GM21528 (cell line): ENCODE measurements around the gene PTPN14.

Source experiments
- ATAC-seq: cut with Tn5 transposase; IDR thresholded peaks from one replicate; pipeline ENCODE4 v1.9.1; 2021; ENCODE audit warnings: mild to moderate bottlenecking, moderate library complexity; ENCODE audit not compliant: unreplicated experiment, low FRiP score

The PTPN14 gene

GRCh38 chr1:214383381-214384372, 167.7 kb downstream of the PTPN14 start:
- no peak for ATAC-seq

GRCh38 chr1:214380986-214381695, 170.3 kb downstream of the PTPN14 start:
- ATAC-seq: no peak

GRCh38 chr1:214380396-214380795, 171.0 kb downstream of the PTPN14 start:
- ATAC-seq: no peak

- no peak for ATAC-seq
These were observed 172.0 kb downstream of the PTPN14 start for GRCh38 chr1:214379236-214379970.

- no peak for ATAC-seq
These were observed 172.9 kb downstream of the PTPN14 start for GRCh38 chr1:214378492-214378891.

GRCh38 chr1:214377886-214378285, 173.5 kb downstream of the PTPN14 start:
- ATAC-seq: no peak

GRCh38 chr1:214377485-214377884, 173.9 kb downstream of the PTPN14 start:
- no peak for ATAC-seq

GRCh38 chr1:214372092-214372491, 179.3 kb downstream of the PTPN14 start:
- ATAC-seq: no peak

GRCh38 chr1:214370615-214371014, 180.8 kb downstream of the PTPN14 start:
- ATAC-seq: no peak

GRCh38 chr1:214369364-214369763, 182.0 kb downstream of the PTPN14 start:
- no peak for ATAC-seq

GRCh38 chr1:214367841-214368240, 183.6 kb downstream of the PTPN14 start:
- ATAC-seq: no peak

GRCh38 chr1:214364786-214365295, 186.6 kb downstream of the PTPN14 start:
- ATAC-seq: no peak

GRCh38 chr1:214364386-214364785, 187.0 kb downstream of the PTPN14 start:
- no peak for ATAC-seq

- ATAC-seq: no peak
These were observed 188.0 kb downstream of the PTPN14 start for GRCh38 chr1:214363386-214363785.

- ATAC-seq: no peak
These were observed 189.1 kb downstream of the PTPN14 start for GRCh38 chr1:214362188-214362882.

GRCh38 chr1:214361636-214362035, 189.8 kb downstream of the PTPN14 start:
- ATAC-seq: no peak

- no peak for ATAC-seq
These were observed 190.8 kb downstream of the PTPN14 start for GRCh38 chr1:214360525-214361164.

- no peak for ATAC-seq
These were observed 191.3 kb downstream of the PTPN14 start for GRCh38 chr1:214360116-214360515.

- ATAC-seq: no peak
These were observed 196.8 kb downstream of the PTPN14 start for GRCh38 chr1:214354440-214355148.
